ENCODE data around the gene MKRN2. TPM values are rescaled to one million over a fixed set of nuclear protein-coding genes. Genes with fewer than 3 reads are reported as not detected.

Gene MKRN2
- total RNA-seq, 2 experiments from 2014 or later, result 19.0 to 20.3 TPM

- peaks cover 48% of the 10 kb centered on the region for H3K36me3 ChIP-seq (ENCODE audit: insufficient read depth, low read length)
- Mint-ChIP-seq H3K27me3 (no peaks in the 10 kb centered on the region), H3K36me3 (ENCODE audit: low read depth) (peaks cover 60% of the 10 kb centered on the region), H3K4me3 (no peak overlapping the region), H3K9me3 (no peaks in the 10 kb centered on the region), H3K27ac (peak overlapping the region; percentile 41), H3K4me1 (ENCODE audit: low read depth) (peaks cover 55% of the 10 kb centered on the region)
- ChIA-PET POLR2A (interaction anchor here (1.6 to 2.7 kb wide), 2 partner anchors 14 to 48 kb away, joined by 5 to 15 read pairs; partner anchors contain the start of gene RAF1), CTCF (no interaction called here)
- H3K27me3 ChIP-seq (ENCODE audit: control insufficient read depth in 1 of 2, insufficient read depth in 2 of 2, low read length in 2 of 2), result no peaks in the 10 kb centered on the region
- H3K27ac ChIP-seq (ENCODE audit: low read depth in 1 of 2, low read length in 2 of 2), result no peak overlapping the region
- no peak for TF ChIP-seq CTCF (IDR thresholded peaks at IDR 0.05)
- ATAC-seq (ENCODE audit: poor library complexity) (no peak), DNase-seq (no peak)
- H3K4me3 ChIP-seq (ENCODE audit: low read length), result no peak overlapping the region
- intact Hi-C loops (cut with DNase I, micrococcal nuclease), result no loop called here
- no peaks in the 10 kb centered on the region for H3K4me1 ChIP-seq (ENCODE audit: insufficient read depth, low read length)
- no peaks in the 10 kb centered on the region for H3K9me3 ChIP-seq (ENCODE audit: control insufficient read depth in 1 of 2, insufficient read depth in 1 of 2, low read length in 2 of 2)
Observed at GRCh38 chr3:12615266-12615665, 58.4 kb downstream of the MKRN2 start.

GRCh38 chr3:12618426-12618825, 61.5 kb downstream of the MKRN2 start:
- Histone ChIP-seq H3K36me3 (ENCODE audit: insufficient read depth, low read length) (peaks cover 32% of the 10 kb centered on the region), H3K4me3 (ENCODE audit: low read length) (no peak overlapping the region), H3K9me3 (ENCODE audit: control insufficient read depth in 1 of 2, insufficient read depth in 1 of 2, low read length in 2 of 2) (no peaks in the 10 kb centered on the region), H3K27ac (ENCODE audit: low read depth in 1 of 2, low read length in 2 of 2) (no peak overlapping the region), H3K4me1 (ENCODE audit: insufficient read depth, low read length) (peaks cover 10% of the 10 kb centered on the region), H3K27me3 (ENCODE audit: control insufficient read depth in 1 of 2, insufficient read depth in 2 of 2, low read length in 2 of 2) (no peaks in the 10 kb centered on the region)
- ChIA-PET CTCF (interaction anchor here (1.4 kb wide), 1 partner anchor 11 kb away, joined by 3 read pairs; no protein-coding TSS in a partner anchor), POLR2A (no interaction called here)
- Mint-ChIP-seq H3K27me3 (no peaks in the 10 kb centered on the region), H3K4me3 (no peak overlapping the region), H3K4me1 (ENCODE audit: low read depth) (peaks cover 63% of the 10 kb centered on the region), H3K27ac (peak overlapping the region; percentile 39), H3K9me3 (no peaks in the 10 kb centered on the region), H3K36me3 (ENCODE audit: low read depth) (peaks cover 49% of the 10 kb centered on the region)
- intact Hi-C loops (cut with DNase I, micrococcal nuclease), result no loop called here
- no peak for TF ChIP-seq CTCF (IDR thresholded peaks at IDR 0.05)
- DNase-seq, result no peak
- no peak for ATAC-seq (ENCODE audit: poor library complexity)

- CTCF ChIA-PET, result no interaction called here
- intact Hi-C loops (cut with DNase I, micrococcal nuclease), result no loop called here
Observed at GRCh38 chr3:12620305-12620704, 63.4 kb downstream of the MKRN2 start.

More at GRCh38 chr3:12620305-12620704, 63.4 kb downstream of the MKRN2 start:
- Histone ChIP-seq H3K4me3 (ENCODE audit: low read length) (no peak overlapping the region), H3K9me3 (ENCODE audit: control insufficient read depth in 1 of 2, insufficient read depth in 1 of 2, low read length in 2 of 2) (no peaks in the 10 kb centered on the region), H3K36me3 (ENCODE audit: insufficient read depth, low read length) (peaks cover 27% of the 10 kb centered on the region), H3K27ac (ENCODE audit: low read depth in 1 of 2, low read length in 2 of 2) (no peak overlapping the region), H3K4me1 (ENCODE audit: insufficient read depth, low read length) (peaks cover 17% of the 10 kb centered on the region), H3K27me3 (ENCODE audit: control insufficient read depth in 1 of 2, insufficient read depth in 2 of 2, low read length in 2 of 2) (no peaks in the 10 kb centered on the region)
- H3K27ac Mint-ChIP-seq, result peak overlapping the region; percentile 65
- peaks cover 56% of the 10 kb centered on the region for H3K4me1 Mint-ChIP-seq (ENCODE audit: low read depth)
- peaks cover 30% of the 10 kb centered on the region for H3K36me3 Mint-ChIP-seq (ENCODE audit: low read depth)
- POLR2A ChIA-PET, result no interaction called here
- no peak for ATAC-seq (ENCODE audit: poor library complexity)
- no peaks in the 10 kb centered on the region for H3K27me3 Mint-ChIP-seq
- no peak for DNase-seq
- TF ChIP-seq CTCF (IDR thresholded peaks at IDR 0.05), result no peak
- no peak overlapping the region for H3K4me3 Mint-ChIP-seq
- no peaks in the 10 kb centered on the region for H3K9me3 Mint-ChIP-seq

All from CD4-positive, alpha-beta T cell (primary cell).